DMS79 (cell line): ENCODE measurements around the gene HTR3A.
A peak's percentile ranks its signal among the peaks of the same experiment; 100 is the strongest.
"Not testable (repeated sequence)": the region's sequence is repeated elsewhere in the genome, so short reads cannot be mapped to it uniquely, and the experiment has no call there.

Experiments used
- DNase-seq: peaks from one replicate; lab custom pipeline; 2025; lab: John Stamatoyannopoulos, UW

HTR3A gene

DNA sequence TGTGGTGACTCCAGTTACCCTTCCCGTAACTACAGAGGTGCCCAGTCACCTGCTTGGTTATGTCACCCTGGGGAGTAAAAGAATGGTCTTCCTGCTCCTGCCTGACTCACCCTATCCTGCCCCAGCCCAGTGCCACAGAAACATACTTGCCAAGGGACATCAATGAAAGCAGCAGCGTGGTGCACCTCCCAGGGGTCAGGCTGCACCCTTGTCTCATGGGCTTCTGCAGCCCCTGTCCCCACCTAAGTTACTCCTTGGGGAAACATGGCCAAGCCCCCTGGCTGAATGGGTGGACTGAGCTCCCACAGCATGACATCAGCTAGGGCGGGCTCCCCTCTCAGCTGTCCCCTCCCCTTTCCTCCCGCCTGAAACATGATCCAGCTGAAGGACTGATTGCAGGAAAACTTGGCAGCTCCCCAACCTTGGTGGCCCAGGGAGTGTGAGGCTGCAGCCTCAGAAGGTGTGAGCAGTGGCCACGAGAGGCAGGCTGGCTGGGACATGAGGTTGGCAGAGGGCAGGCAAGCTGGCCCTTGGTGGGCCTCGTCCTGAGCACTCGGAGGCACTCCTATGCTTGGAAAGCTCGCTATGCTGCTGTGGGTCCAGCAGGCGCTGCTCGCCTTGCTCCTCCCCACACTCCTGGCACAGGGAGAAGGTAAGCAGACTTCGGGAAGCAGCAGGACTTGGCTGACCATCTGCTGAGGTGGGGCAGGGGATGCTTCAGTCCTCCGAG, at the start of gene HTR3A:
Gene HTR3A (plus strand): TSS at position 368 of the 730 bp plus-strand sequence. CDS start 218 bp downstream, at position 586.
- peak; percentile 92 for DNase-seq

DNA sequence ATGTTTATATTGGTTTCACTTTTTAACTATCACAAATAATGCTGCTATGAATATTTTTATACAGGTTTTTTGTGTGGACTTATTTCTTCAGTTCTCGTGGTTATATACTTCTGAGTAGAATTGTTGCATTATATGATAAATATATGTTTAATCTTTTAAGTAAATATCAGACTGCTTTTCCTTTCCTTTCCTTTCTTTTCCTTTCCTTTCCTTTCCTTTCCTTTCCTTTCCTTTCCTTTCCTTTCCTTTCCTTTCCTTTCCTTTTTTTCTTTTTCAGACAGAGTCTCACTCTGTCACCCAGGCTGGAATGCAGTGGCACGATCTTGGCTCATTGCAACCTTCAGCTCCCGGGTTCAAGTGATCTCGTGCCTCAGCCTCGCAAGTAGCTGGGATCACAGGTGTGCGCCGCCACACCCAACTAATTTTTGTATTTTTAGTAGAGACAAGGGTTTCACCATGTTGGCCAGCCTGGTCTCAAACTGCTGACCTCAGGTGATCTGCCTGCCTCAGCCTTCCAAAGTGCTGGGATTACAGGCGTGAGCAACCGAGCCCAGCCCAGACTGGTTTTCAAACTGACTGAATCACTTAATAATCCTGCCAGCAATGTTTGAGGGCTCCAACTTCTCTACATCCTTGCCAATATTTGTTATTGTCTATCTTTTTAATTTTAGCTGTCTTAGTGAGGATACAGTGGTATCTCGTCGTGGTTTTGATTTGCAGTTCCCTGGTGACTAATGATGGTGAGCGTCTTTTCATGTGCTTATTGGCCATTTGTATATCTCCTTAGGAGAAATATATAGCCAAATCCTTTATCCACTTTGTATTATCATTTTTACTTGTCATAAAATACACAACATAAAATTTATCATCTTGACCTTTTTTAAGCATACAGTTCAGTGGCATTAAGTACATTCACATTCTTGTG, 48.4 kb upstream of the HTR3A start:
- no peak for DNase-seq

DNA sequence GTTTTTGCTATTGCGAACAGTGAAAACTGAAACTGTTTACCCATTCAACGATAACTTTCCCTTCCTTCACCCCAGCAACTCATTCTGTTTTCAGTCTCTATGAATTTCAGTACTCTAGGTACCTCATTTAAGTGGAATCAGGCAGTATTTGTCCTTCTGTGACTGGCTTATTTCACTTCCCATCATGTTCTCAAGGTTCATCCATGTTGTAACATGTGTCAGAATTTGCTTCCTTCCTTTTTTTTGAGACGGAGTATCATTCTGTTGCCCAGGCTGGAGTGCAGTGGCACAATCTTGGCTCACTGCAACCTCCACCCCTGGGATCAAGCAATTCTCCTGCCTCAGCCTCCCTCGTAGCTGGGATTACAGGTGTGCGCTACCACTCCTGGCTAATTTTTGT, 46.6 kb upstream of the HTR3A start:
- no peak for DNase-seq

DNA sequence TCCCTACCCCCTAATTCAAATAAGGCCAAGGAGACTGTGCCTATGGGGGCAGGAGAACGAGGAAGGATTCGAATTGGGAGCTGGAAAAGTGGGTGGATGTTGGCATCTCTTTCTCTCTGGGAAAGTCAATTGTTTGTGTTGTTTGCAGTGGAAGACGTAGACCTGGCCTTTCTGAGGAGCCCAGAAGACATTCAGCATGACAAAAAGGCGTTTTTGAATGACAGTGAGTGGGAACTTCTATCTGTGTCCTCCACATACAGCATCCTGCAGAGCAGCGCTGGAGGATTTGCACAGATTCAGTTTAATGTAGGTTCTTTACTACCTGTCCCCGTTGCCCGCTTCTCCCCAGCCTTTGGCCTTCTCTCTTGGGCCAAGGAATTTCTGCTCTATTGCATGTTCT, 42.1 kb upstream of the HTR3A start:
- DNase-seq: no peak

DNA sequence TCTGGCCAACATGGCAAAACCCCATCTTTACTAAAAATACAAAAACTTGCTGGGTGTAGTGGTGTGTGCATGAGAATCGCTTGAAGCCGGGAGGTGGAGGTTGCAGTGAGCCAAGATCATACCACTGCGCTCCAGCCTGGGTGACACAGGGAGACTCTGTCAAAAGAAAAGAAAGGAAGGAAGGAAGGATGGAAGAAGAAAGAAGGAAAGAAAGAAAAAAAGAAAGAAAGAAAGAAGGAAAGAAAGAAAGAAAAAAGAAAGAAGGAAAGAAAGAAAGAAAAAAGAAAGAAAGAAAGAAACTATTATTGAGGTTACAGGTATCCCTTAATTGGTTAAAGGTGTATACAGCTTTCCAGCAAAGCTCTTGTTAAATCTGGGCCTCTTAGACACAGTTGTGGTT, 40.7 kb upstream of the HTR3A start:
- not testable (repeated sequence) for DNase-seq

DNA sequence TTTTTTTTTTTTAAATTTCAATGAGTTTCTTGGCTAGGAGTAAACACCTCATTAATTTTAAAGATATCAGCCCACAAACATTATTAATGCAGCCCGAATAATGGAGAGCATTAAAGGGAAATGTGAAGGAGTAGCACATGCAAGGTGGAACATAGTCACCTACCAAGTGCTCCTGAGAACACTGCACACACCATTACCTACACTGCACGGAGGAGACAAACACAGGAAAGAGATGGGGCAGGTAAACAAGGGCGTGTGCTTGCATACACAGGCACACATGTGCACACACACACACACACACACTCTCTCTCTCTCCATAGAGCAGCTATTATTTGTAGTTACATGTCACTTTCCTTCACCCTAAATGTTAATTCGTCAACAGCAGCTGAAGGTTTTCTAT, 40.1 kb upstream of the HTR3A start:
- peak; percentile 58 for DNase-seq

DNA sequence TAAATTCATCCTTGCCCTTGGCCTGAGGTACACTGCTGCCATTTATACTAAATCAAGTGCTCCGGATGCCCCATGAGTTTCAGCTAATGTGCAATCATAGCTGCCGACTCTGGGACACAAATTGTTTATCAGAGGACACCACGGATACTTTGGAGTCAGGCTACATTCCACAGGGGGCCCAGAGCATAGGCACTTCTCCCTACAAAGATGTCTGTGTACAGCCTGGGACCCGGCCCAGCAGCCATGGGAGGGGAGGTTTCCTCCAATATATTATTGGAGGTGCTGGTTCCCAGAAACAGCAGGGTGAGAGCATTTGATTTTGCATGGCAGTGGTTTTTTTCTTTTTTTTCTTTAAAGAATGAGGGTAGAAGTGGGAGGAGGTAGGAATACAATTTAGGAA, 39.0 kb upstream of the HTR3A start:
- no peak for DNase-seq

DNA sequence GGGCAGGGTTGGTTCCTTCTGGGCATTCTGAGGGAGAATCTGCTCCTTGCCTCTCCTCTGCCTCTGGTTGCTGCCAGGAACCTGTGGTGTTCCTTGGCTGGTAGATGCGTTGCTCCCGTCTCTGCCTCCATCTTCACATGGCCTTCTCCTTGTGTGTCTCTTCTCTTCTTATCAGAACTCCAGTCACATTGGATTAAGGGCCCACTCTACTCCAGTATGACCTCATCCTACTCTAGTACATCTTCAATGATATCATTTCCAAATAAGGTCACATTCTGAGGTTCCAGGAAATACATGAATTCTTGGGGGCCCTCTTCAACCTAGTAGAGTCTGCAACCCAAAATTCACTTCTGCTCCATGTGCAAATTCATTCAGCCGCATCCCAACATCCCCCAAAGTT, 37.0 kb upstream of the HTR3A start:
- no peak for DNase-seq

DNA sequence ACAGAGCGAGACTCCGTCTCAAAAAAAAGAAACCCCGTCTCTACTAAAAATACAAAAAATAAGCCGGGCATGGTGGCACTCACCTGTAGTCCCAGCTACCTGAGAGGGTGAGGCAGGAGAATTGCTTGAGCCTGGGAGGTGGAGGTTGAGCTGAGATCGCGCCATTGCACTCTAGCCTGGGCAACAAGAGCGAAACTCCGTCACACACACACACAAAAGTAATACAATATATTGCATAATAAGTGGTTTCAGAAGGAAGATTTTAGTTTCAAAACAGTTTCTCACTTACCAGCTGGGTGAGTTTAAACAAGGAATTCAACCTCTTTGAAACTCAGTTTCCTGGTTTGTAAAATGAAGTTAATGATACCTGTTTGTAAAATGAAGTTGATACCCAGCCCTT, 32.7 kb upstream of the HTR3A start:
- DNase-seq: no peak

DNA sequence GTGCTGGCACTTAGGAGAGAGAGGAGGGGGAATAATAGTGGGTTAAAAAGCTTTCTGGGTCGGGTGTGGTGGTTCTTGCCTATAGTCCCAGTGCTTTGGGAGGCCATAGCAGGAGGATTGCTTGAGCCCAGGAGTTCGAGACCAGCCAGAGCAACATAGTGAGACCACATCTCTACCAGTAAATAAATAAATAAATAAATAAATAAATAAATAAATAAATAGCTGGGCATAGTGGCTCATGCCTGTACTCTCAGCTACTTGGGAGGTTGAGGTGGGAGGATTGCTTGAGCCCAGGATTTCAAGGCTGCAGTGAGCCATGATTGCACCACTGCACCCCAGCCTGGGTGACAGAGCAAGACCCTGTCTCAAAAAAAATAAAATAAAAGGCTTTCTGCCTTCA, 28.7 kb upstream of the HTR3A start:
- DNase-seq: not testable (repeated sequence)

DNA sequence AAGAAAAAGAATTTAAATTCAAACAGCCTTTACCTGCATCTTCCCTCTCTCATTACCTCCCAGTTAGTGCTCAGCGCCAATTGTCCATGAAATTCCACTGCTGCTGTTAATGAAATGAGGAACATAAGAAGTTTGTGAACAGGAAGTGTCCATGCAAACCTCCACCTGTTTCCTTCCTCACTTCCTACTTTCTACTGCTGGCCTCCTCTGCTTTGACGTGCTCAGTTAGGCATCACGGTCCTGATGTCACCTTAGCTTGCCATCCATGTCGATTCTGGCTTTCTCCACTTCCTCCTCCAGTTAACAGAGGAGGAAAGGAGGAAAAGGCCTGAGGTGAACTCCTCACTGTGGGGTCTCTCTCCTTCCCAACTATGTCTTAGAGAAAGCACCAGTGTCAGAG, 26.9 kb upstream of the HTR3A start:
- DNase-seq: no peak

DNA sequence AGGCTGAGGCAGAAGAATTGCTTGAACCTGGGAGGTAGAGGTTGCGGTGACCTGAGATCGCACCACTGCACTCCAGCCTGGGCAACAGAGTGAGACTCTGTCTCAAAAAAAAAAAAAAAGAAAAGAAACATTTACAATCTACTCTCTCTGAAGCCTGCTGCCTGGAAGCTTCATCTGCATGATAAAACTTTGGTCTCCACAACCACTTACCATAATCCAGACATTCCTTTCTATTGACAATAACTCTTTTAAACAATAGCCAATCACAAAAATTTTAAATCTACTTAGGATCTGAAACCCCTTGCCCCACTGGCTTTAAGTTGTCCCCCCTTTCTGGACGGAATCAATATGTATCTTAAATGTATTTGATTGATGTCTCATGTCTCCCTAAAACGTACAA, 25.0 kb upstream of the HTR3A start:
- DNase-seq: no peak

DNA sequence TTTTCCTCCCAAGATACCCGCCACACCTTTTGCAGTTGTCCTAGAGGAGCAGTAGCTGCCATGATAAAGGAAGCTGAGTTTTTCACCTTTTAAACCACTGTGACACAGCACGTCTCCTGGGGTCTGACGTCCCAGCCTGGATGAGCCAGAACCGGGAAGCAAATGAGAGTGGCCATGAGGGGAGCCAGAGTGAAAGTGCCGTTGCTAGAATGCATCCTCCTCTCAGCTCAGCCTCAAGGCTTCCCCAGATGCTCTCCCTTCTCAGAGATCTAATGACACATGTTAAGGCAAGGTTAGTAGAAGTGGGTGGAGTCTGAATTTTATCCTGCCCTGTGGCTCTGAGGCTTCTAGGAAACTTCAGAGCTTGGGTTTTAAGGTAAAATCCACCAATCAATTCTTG, 23.4 kb upstream of the HTR3A start:
- no peak for DNase-seq

DNA sequence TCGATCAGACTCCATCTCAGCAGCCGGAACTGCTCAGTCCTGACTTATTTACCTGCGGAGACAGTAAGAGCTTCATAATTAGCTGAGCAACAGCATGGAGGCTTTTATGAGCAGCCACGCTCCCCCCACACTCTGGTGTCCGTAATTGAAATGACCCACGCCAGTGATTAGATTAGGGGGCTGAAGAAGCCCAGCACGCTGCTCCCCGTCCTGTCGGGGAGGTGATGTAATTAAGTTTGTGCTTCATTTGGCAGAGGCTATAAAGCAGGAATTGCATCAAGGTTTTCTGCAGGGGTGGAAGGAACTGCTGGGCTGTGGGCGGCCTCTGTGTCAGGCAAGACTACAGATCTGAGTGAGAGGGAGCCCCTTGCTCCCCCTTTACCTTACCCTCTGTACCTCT, 22.8 kb upstream of the HTR3A start:
- no peak for DNase-seq

DNA sequence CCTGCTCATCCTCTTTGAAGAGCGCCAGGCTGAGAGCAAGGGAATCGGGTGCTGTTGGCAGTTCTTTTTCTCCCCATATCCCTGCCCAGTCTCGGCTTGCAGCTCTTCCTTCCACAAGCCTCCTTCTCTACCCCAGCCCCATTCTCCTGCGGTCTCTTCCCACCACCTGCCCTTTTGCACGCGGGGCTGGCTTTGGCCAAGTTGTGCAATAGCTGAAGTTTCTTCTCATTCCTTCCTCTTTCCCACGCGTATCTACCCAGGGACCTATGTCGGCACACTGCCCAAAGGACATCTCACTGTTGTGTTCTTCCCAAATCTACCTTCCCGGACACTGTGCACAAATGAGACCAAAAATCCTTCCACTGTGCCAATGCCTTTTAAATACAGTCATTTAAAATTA, 22.3 kb upstream of the HTR3A start:
- no peak for DNase-seq

DNA sequence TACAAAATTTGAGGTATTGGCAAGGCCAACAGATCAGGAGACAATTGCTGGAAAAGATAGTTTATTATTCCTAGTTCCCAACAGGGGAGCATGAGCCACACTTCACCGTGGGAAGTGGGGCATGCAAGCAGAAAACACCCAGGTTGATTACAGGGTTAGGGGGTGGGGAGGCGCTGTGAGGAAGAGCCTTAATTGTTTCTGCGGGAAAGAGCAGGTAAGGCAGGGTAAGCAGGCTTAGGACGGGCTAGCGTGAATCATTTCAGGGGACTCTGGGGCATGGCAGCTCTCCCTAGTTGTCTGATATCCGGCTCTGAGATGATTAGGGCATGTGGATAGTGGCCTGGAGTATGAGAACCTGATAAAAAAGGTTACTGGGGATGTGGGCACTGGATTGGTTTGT, 20.7 kb upstream of the HTR3A start:
- no peak for DNase-seq

DNA sequence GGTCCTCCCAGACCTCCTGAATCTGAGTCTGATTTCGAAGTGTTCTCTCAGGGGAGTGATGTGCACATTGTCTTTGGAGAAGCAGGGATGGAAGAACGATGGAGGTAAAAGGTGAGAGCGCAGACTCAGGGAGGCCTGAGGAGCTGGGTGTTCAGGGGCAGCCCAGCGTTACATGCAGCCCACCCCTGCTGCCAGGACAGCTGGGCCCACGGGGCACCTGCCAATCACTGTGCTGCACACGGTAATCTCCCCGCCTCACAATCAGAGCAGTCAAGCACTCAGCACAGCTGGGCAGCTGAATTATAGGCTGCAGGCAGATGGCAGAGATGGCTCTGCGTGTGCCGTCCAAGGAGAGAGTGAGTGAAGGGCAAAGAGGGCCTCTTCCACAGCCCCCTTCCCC, 17.9 kb upstream of the HTR3A start:
- no peak for DNase-seq

DNA sequence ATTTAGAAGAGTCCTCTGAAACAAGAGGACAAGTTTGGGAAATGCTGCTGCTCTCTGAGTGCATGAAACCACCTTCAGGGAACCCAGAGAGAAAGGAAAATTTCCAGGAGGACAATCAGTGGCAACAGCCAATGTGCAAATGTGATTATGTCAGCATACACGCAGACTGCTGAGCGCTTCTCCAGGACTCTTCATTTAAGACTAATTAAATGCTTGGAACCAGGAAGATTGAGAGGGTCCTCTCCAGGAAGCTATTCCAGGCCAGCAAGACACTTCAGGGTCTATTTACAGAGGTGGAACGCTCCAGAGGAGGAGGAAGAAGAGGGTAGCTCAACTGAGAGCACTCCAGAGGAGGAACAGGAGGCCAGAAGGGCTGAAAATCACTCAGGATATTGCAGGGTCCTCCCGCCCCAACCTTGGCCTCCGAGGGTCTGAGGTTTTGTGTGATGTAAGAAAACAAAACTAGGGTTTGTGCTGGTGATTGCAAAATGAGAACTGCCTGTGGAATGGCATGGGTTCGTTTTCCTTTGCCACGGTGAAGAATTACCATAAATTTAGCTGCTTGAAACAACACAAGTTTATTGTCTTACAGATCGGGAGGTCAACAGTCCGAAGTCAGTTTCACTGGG, 14.1 kb upstream of the HTR3A start:
- DNase-seq: no peak

DNA sequence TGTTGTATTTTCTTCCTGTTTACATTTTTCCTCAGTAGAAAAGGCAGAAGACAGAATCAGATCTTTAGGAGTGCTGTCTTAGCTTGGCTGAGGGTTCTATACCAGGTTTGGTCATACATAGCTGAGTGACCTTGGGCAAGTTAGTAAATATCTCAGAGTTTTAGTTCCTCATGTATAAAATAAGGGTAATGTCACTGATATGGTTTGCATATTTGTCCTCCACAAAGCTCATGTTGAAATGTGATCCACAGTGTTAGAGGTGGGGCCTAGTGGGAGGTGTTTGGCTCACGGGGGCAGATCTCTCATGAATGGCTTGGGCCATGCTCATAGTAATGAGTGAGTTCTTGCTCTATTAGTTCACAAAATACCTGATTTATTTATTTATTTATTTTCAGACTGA, 7.5 kb upstream of the HTR3A start:
- no peak for DNase-seq

DNA sequence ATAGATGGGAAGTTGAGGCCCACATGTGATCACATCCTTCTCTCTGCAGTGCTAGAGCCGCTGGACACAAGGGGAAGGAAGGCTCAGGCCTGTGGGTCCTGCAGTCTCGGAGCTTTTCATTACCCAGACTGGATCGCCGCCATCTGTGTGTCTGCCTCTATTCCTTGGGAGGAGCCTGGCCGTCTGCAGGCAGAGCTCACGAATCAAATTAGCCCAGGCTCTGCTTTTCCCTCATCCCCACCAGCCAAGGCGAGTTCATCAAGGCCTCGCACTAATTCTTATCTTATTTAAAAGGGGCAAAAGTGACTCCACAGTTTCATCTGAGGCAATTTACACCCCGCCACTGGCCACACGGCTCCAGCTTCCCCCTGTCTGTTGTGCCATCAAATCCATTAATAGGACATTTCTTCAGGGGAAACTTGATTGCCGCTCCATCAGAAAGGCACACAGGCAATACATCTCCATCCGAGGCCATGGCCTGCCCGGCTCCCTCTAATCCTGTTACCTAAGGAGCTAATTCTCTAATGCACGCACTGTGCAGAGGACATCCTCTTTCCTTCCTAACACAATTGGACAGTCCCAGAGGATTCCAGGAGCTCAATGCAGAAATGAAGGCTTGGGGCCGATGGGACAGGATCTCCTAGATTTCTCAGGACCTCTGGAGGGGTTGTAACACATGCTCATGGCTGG, 3.3 kb upstream of the HTR3A start:
- no peak for DNase-seq

DNA sequence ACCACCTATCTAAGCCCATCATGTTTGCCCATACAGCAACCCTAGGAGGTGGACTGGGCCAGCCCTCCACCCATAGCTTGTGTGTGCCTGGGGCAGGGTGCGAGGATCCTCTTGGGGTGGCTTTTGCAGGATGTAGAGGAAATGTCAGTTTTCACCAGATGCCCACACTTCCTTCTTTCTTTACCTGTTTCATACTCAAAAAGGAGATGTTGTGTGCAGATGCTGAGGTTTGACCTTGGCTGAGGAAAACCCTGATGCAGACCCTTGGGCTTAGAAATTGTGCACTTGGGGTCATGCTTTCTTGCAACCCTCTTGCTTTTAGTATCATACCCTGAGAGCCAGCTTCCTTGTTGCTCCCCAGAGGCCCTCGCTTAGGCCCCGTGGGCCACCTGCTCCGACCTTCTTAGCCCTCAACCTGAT, 2.2 kb downstream of the HTR3A start:
- DNase-seq: no peak

DNA sequence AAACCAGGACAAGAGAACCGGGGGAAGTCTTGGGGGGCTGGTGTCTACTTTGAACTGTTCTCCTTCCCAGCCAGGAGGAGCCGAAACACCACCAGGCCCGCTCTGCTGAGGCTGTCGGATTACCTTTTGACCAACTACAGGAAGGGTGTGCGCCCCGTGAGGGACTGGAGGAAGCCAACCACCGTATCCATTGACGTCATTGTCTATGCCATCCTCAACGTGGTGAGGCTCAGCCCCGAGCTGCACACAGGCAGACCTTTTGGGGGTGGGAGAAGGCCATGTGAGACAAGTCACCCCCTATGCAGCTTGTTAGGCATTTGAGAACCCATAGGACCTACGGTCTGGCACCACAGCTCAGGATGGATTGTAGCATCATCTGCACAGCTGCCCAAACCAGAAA, 2.8 kb downstream of the HTR3A start:
- DNase-seq: no peak
